PFSK-1 (cell line): ENCODE measurements around the gene GLE1. TPM values are rescaled to one million over a fixed set of nuclear protein-coding genes. Genes with fewer than 3 reads are reported as not detected.

Experiments
- FOXP2 ChIP-seq: optimal IDR thresholded peaks from 2 replicates; pipeline ENCODE3; 2011; ENCODE audit warnings: borderline replicate concordance, control low read depth, inconsistent platforms; ENCODE audit not compliant: insufficient read depth; ENCODE audit errors: extremely low read length, extremely low read depth
- POLR2AphosphoS5 ChIP-seq: IDR thresholded peaks from 2 replicates; pipeline ENCODE4 v1.6.1; 2012; ENCODE audit warnings: low read depth, mild to moderate bottlenecking, control low read depth, low read length, moderate library complexity
- SIN3A ChIP-seq: IDR thresholded peaks from 2 replicates; pipeline ENCODE4 v1.6.1; 2012; ENCODE audit warnings: mild to moderate bottlenecking, low read length, moderate library complexity, borderline replicate concordance; ENCODE audit not compliant: insufficient read depth
- TAF1 ChIP-seq: IDR thresholded peaks from 2 replicates; pipeline ENCODE4 v1.6.1; 2012; ENCODE audit warnings: low read length, control low read depth, borderline replicate concordance; ENCODE audit not compliant: insufficient read depth
- polyA plus RNA-seq: library from polyadenylated mRNA; unstranded; fragments of >200 nt; gene quantifications from one replicate; pipeline ENCODE4 v1.2.1, GENCODE V29; 2012; ENCODE audit warnings: low read depth, missing spikeins; ENCODE audit not compliant: insufficient read length
- TF ChIP-seq, protein P1 (sequence below), 2 experiments: IDR thresholded peaks; 2 replicates each; pipeline versions ENCODE4 v1.6.1 to v1.8.0; 2011 to 2012; ENCODE audit warnings: low read depth in 2 of 2, low read length in 2 of 2, control low read depth in 1 of 2, inconsistent platforms in 1 of 2, mild to moderate bottlenecking in 1 of 2, moderate library complexity in 1 of 2; ENCODE audit not compliant: insufficient read depth in 1 of 2

The GLE1 gene, protein sequence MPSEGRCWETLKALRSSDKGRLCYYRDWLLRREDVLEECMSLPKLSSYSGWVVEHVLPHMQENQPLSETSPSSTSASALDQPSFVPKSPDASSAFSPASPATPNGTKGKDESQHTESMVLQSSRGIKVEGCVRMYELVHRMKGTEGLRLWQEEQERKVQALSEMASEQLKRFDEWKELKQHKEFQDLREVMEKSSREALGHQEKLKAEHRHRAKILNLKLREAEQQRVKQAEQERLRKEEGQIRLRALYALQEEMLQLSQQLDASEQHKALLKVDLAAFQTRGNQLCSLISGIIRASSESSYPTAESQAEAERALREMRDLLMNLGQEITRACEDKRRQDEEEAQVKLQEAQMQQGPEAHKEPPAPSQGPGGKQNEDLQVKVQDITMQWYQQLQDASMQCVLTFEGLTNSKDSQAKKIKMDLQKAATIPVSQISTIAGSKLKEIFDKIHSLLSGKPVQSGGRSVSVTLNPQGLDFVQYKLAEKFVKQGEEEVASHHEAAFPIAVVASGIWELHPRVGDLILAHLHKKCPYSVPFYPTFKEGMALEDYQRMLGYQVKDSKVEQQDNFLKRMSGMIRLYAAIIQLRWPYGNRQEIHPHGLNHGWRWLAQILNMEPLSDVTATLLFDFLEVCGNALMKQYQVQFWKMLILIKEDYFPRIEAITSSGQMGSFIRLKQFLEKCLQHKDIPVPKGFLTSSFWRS
- polyA plus RNA-seq = 16.5 TPM

DNA sequence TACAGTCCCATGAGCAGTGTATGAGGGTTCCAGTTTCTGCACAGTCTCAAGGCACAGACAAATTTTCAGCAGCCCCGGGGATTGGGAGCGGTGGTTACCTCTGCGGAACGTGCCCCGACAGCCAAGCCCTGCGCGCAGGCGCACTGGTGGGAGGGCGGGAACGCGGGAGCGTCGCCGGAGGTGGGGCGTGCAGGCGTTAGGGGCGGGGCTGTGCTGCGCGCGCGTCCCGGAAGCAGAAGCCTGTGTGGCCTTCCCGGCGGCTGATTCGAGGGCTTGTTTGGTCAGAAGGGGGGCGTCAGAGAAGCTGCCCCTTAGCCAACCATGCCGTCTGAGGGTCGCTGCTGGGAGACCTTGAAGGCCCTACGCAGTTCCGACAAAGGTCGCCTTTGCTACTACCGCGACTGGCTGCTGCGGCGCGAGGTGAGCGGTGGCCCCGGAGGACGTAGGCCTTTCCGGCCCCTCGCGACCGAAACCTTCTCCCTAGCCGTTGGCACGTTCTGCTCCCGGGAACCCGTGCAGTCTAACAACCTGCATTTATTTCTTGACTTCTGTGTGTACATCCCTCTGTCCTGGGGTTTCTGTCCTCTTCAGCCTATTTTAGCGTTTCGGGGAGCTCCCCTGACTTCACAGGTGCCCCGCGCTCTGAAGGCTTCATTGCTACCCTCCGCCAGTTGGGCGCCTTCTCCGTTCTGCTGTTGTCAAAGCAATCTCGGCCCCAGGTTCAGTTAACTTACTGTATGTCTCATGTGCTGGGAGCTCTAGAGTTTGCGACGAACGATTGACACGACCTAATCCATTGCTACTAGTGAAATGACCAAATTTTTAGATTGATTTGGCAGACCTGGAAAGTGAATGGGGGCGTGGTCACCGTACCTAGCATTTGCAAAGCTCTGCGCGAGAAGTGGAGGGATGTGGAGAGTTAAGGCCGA is at the start of gene GLE1:
Gene GLE1 (plus strand): TSS at position 235 of the 929 bp plus-strand sequence. CDS start 87 bp downstream, at position 322.
- TF ChIP-seq FOXP2 = peak; percentile 60
- TF ChIP-seq TAF1 = peak; percentile 57; the same call in 1 of the 2 replicates
- TF ChIP-seq, protein P1, sequence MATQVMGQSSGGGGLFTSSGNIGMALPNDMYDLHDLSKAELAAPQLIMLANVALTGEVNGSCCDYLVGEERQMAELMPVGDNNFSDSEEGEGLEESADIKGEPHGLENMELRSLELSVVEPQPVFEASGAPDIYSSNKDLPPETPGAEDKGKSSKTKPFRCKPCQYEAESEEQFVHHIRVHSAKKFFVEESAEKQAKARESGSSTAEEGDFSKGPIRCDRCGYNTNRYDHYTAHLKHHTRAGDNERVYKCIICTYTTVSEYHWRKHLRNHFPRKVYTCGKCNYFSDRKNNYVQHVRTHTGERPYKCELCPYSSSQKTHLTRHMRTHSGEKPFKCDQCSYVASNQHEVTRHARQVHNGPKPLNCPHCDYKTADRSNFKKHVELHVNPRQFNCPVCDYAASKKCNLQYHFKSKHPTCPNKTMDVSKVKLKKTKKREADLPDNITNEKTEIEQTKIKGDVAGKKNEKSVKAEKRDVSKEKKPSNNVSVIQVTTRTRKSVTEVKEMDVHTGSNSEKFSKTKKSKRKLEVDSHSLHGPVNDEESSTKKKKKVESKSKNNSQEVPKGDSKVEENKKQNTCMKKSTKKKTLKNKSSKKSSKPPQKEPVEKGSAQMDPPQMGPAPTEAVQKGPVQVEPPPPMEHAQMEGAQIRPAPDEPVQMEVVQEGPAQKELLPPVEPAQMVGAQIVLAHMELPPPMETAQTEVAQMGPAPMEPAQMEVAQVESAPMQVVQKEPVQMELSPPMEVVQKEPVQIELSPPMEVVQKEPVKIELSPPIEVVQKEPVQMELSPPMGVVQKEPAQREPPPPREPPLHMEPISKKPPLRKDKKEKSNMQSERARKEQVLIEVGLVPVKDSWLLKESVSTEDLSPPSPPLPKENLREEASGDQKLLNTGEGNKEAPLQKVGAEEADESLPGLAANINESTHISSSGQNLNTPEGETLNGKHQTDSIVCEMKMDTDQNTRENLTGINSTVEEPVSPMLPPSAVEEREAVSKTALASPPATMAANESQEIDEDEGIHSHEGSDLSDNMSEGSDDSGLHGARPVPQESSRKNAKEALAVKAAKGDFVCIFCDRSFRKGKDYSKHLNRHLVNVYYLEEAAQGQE (IDR thresholded peaks at IDR 0.05; ENCODE audit: insufficient read depth in 1 of 2, low read depth in 2 of 2, low read length in 2 of 2) = no peak
- TF ChIP-seq POLR2AphosphoS5 = peak; percentile 94
- TF ChIP-seq SIN3A = peak; percentile 64; the same call in 1 of the 2 replicates

DNA sequence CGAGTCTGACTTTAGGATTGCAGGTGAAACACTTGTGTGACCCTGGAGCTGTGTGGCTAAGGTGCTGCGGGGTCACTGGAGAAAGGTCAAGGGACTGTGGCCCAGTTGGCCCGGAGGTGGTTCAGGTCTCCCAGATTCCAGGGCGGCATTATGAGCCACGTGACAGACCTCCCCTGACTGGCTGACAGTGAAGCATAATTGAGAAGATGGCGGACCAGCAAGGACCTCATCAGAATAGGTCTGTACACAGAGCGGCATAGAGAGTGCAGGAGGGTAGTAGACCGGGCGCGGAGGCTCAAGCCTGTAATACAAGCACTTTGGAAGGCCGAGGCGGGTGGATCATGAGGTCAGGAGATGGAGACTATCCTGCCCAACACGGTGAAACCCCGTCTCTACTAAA is 49.5 kb upstream of the GLE1 start:
- TF ChIP-seq TAF1 = no peak
- TF ChIP-seq FOXP2 = no peak
- TF ChIP-seq, protein P1 (IDR thresholded peaks at IDR 0.05; ENCODE audit: insufficient read depth in 1 of 2, low read depth in 2 of 2, low read length in 2 of 2) = no peak
- no peak for TF ChIP-seq POLR2AphosphoS5
- TF ChIP-seq SIN3A = no peak

DNA sequence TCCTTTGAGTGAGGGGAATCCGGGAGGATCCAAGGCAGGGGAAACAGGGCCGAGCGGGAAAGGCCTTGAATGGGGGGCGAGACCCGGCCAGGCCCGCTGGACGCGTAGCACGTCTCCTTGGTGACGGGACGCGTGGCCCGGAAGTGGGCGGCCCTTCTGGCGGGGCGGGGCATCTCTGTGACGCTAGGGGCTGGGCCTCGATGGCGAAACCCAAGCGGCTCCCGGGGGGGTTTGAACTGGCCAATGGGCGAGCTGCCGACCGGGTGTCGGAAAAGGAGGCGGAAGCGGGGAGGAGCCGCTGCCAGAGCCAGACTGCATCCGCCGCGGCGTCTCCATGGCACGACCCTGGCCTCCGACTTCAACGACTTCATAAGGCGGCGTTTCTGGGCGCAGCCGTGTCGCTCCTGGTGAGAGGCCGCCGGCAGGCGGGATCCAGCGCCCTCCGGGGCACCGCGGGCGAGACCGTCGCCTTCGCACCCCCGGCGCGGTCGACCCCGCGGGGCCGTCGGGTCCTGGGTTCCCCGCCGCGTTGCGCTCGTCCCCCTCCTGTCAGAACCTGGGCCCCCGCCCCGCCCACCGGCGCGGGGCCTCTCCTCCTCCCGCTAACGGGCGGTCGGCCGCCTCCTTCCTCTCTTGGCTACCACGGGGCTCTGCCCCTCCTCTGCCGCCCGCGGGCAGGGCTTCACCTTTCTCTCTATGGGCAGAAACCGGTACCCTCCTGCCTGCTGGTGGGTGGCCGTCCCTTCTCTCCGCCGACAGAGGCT is 48.5 kb upstream of the GLE1 start, which contains the start of gene ODF2:
Gene ODF2 (plus strand): TSS at position 158 of the 764 bp plus-strand sequence. CDS start 86 bp downstream, at position 244.
- TF ChIP-seq SIN3A (peak; percentile 79; the same call in 1 of the 2 replicates), POLR2AphosphoS5 (peak; percentile 76), TAF1 (peak; percentile 75; the same call in 1 of the 2 replicates), FOXP2 (peak; percentile 84)
- TF ChIP-seq, protein P1 (IDR thresholded peaks at IDR 0.05; ENCODE audit: insufficient read depth in 1 of 2, low read depth in 2 of 2, low read length in 2 of 2) = no peak

DNA sequence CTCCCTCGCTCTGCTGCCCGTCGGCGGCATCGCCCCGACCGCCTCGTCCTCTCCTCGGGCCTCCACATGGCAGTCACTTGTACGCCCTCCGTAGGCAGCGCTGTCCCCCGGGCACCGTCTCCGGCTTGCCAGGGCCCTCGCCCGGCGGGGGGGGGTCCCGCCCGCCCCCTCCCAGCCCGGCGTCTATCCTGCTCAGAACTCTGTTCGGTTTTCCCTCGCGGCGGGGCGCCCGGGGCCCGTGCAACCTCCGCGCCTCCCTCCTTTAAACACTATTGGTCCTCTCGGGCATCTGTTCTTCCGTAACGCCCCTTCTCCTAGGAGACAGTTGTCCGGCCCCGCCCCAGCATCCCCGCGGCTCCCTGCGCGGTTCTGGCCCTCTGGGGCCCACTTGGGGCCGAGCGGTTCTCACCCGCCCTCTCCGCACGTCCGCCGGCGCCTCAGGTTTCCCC is 47.9 kb upstream of the GLE1 start:
- no peak for TF ChIP-seq POLR2AphosphoS5
- TF ChIP-seq, protein P1 (IDR thresholded peaks at IDR 0.05; ENCODE audit: insufficient read depth in 1 of 2, low read depth in 2 of 2, low read length in 2 of 2) = no peak
- no peak for TF ChIP-seq FOXP2
- TF ChIP-seq SIN3A = no peak
- TF ChIP-seq TAF1 = no peak
